A549 treated with GW870086 at 1 μM for 4 hours (cell line): Measurements from ENCODE around the gene GNAT1. TPM values are rescaled to one million over a fixed set of nuclear protein-coding genes. Genes with fewer than 3 reads are reported as not detected.

Source experiments
- total RNA-seq: library from RNA; stranded (reverse); fragments of 200-300 nt; extraction: Qiagen RNA extraction; gene quantifications from 5 replicates; pipeline ENCODE4 v1.2.3, GENCODE V29; 2022; ENCODE audit warnings: low read depth

GNAT1 gene
- total RNA-seq: not detected in 5 replicates

GRCh38 chr3:50190936-50191660 is at the start of gene GNAT1:
GNAT1 (plus strand) TSS chr3:50191610; CDS start chr3:50191726, 116 bp downstream.

GRCh38 chr3:50154840-50155490 is 36.4 kb upstream of the GNAT1 start, which contains the start of gene SEMA3F:
SEMA3F (plus strand) TSS chr3:50155324; CDS start chr3:50159623, 4,299 bp downstream.

GRCh38 chr3:50204804-50205412 is 13.5 kb downstream of the GNAT1 start, which contains the start of gene SLC38A3:
SLC38A3 (plus strand) TSS chr3:50205271; CDS start chr3:50214200, 8,929 bp downstream.

GRCh38 chr3:50235716-50236483 is 44.5 kb downstream of the GNAT1 start, which contains the start of gene GNAI2:
GNAI2 (plus strand) TSS chr3:50236204; CDS start chr3:50236336, 132 bp downstream.

Other genes with a start within 250 kb of the GNAT1 start
- 31.0 to 33.5 TPM (median 33.0 TPM) in 5 replicates for gene RBM5, start 102.7 kb upstream of the GNAT1 start, total RNA-seq
- 10.1 to 16.4 TPM (median 15.0 TPM) in 5 replicates for gene SEMA3F, start 36.3 kb upstream of the GNAT1 start, total RNA-seq
- gene SLC38A3, start 13.7 kb downstream of the GNAT1 start, total RNA-seq: 0.06 to 0.14 TPM in 2 of 5 replicates, not detected in the others
- gene GNAI2, start 44.6 kb downstream of the GNAT1 start, total RNA-seq: 36.6 to 47.7 TPM (median 45.5 TPM) in 5 replicates
- gene SEMA3B, start 77.5 kb downstream of the GNAT1 start, total RNA-seq: 5.1 to 9.7 TPM (median 7.3 TPM) in 5 replicates
- gene LSMEM2, start 87.5 kb downstream of the GNAT1 start, total RNA-seq: 0.10 TPM in 1 of 5 replicates, not detected in the others
- gene IFRD2, start 100.8 kb downstream of the GNAT1 start, total RNA-seq: 69.2 to 98.8 TPM (median 94.6 TPM) in 5 replicates
- gene HYAL3, start 107.8 kb downstream of the GNAT1 start, total RNA-seq: 6.4 to 11.3 TPM (median 9.6 TPM) in 5 replicates
- gene NAA80, start 107.8 kb downstream of the GNAT1 start, total RNA-seq: 6.2 to 8.9 TPM (median 6.5 TPM) in 5 replicates
- gene HYAL1, start 112.0 kb downstream of the GNAT1 start, total RNA-seq: 0.45 to 0.70 TPM (median 0.56 TPM) in 5 replicates
- gene HYAL2, start 131.1 kb downstream of the GNAT1 start, total RNA-seq: 24.6 to 31.4 TPM (median 30.4 TPM) in 5 replicates
- 28.2 to 41.0 TPM (median 36.2 TPM) in 5 replicates for gene TUSC2, start 136.6 kb downstream of the GNAT1 start, total RNA-seq
- gene RASSF1, start 149.2 kb downstream of the GNAT1 start, total RNA-seq: 17.0 to 21.1 TPM (median 19.6 TPM) in 5 replicates
- 0.37 to 1.8 TPM (median 1.2 TPM) in 5 replicates for gene ZMYND10, start 154.1 kb downstream of the GNAT1 start, total RNA-seq
- gene NPRL2, start 159.2 kb downstream of the GNAT1 start, total RNA-seq: 11.4 to 12.6 TPM (median 11.9 TPM) in 5 replicates
- 13.9 to 22.8 TPM (median 19.4 TPM) in 5 replicates for gene CYB561D2, start 159.3 kb downstream of the GNAT1 start, total RNA-seq
- 39.4 to 47.2 TPM (median 44.6 TPM) in 5 replicates for gene TMEM115, start 167.9 kb downstream of the GNAT1 start, total RNA-seq